Posterior cingulate gyrus (tissue), 11 donors: Measurements from ENCODE around the gene KCNB1.

Source experiments
- DNase-seq, 10 donors: peaks; one replicate each; pipeline versions ENCODE4 v3.0.0 to v3.0.0-alpha.2; 2020 to 2021; ENCODE audit warnings: mixed read lengths in 3 of 10
- intact Hi-C: fragments of 100-400 bp; cut with DNase I; formaldehyde crosslinking; loops from one replicate; pipeline ENCODE4 v1.15.1; 2023

KCNB1 gene

GRCh38 chr20:49476016-49476355 lies 6.5 kb downstream of the KCNB1 start:
- intact Hi-C loops = no loop called here
- DNase-seq = no peak

DNA sequence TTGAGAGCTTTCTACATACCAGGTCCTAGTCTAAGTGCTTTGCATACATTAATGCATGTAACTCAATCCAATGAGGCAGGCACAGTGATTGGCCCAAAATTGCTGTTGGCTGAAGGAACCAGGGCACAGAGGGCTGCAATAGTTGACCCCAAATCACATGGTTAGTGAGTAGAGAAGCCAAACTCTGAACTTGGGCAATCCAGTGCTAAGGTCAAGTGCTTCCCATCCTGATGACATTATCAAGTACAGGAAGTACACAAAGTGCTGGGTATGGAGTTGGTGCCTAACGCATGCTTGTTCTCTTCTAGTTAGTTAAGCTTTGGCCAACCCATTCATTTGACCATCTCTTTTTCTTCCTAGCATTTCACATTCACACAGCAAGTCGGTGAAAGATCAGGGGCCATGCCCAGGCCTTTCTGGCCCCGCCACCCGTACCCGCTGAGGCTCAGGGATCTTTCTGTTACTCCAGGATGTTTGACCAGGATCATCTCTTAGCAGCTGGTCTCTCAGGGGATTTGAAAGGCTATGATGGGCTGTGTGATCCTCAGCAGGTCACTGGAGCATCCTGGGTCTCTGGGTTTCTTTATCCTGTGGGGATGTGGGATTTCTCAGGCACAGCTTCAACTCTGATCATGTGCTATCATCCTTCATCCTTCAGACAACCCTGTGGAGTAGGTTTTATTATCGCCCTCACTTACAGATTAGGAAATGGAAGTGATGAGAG lies 7.0 kb downstream of the KCNB1 start:
- no peak for DNase-seq
- intact Hi-C loops = no loop called here

DNA sequence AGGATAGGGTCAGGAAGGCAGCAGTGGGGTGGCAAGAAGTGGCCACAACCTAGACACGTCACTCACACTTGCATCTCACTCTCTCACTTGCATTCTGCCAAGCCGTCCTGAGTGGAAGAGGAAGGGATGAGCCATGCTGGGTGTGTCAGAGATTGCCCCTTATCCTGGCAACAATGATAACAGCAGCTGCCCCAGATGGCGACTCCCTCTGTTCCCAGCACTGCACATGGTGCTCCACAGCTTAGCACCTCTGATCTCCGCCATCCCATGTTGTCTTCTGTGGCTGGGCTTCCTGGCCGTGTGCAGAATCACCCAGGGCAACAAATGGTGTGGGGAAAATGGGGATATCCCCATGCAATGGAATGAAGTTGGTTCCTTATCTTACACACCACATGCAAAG lies 11.1 kb downstream of the KCNB1 start:
- intact Hi-C loops = no loop called here
- no peak for DNase-seq

DNA sequence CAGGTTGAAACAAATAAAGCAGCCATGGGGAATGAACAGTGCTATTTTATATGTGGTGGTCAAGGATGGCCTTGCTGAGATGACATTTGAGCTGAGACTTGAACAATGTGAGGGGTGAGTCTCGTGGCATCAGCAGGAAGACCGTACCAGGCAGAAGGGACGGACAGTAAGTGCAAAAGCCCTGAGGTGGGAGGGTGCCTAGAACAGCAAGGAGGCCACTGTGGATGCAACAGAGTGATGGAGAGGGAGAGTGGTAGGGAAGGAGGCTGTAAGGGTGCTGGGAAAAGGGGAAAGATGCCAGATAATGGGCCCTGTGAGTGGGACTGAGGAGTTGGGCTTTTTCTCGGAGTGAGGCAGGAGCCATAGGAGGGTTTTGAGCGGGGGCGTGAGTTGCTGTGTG lies 11.5 kb downstream of the KCNB1 start:
- intact Hi-C loops = no loop called here
- no peak for DNase-seq

DNA sequence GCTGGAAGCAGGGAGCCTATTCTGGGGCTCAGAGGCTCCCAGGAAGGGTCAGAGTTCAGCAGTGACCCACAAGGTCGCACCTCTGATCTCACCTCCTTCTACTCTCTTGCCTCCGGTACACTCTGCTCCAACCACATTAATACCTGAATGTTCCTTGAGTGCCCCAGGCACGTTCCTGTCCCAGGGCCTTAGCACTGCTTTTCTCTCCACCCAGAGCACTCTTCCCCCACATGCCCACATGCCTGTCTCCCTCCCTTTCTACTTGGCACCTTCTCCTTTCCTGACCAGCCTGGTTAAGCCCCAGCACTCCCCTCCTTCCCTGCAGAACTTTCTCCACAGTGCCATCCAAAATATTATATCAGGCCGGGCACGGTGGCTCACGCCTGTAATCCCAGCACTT lies 13.4 kb downstream of the KCNB1 start:
- DNase-seq = peak in 2 of 10 donors; percentile 24 to 53
- intact Hi-C loops = no loop called here

GRCh38 chr20:49468412-49468811 lies 14.1 kb downstream of the KCNB1 start:
- intact Hi-C loops = no loop called here
- DNase-seq = peak in 1 of 10 donors; percentile 47

GRCh38 chr20:49466114-49466912 lies 16.2 kb downstream of the KCNB1 start:
- DNase-seq = no peak
- intact Hi-C loops = no loop called here

GRCh38 chr20:49464556-49464955 lies 17.9 kb downstream of the KCNB1 start:
- intact Hi-C loops = no loop called here
- DNase-seq = peak in 2 of 10 donors; percentile 41

- DNase-seq = peak in 1 of 10 donors; percentile 36
- intact Hi-C loops = no loop called here
These were observed 19.8 kb downstream of the KCNB1 start for GRCh38 chr20:49462626-49463025.

DNA sequence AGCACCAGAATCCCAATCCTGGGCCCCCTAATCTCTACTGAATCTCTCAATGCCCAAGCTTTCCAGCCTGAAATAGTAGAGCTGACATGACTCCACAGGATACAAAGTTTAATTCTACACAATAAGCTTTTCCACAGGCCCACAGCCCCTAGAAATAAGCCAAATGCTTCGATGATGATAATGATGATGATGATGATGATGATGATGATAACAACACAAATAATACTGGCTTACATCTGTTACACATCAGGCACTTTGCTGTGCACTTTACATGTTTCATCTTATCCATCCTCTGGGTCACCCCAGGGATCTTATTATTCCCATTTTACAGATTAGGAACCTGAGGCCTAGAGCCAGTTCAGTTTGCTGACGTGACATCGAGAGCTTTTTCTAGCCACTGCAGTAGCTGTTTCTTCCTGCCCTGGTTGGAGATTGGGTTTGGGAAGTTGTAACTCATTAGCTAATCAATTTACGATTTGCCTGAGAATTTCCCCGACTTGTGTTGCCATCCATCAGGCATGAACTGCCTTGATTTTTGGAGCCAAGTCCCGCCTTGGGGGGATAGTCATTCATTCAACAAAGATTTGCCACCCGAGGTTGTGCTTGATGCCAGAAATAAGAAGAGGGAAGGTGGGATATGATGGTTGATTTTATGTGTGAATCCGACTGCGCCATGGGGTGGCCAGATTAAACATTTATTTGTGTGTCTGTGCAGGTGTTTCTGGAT lies 20.4 kb downstream of the KCNB1 start:
- intact Hi-C loops = no loop called here
- DNase-seq = peak in 2 of 10 donors; percentile 7 to 17

DNA sequence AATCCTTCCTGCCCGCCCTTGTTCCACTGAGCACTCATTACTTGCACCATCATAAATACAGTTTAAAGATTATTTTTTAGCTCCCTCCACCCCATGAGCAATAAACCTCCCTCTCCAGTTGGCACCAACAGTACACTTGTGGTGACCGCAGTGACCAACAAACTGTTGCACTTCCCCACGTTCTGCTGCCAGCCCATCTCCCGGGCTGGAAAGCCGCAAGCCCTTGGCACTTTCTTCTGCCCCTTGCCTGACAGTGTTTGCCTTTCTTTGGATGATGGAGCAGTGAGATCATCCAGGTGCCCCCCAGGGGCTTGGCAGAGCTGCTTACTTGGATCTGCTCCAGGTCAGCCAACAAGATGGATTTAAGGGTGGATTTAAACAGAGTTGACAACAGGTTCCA lies 21.6 kb downstream of the KCNB1 start:
- intact Hi-C loops = no loop called here
- peak in 2 of 10 donors; percentile 20 to 55 for DNase-seq

DNA sequence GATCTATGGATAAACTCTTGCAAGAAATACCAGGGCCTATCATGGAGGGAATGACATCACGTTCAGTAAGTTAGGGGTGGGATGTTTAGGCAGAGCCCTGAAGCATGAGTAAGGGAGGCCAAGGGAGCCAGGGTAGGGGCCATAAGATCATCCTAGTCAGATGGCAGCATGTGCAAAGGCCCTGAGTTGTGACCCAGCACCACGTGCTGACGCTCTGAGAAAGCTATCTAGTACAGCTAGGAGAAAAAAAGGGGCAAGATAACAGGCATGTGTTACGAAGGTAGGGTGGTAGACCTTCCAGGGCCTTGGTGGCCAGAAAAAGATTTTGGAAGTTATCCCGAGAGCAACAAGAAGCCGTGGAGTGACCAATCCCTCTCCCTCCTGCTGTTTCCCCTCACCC lies 22.3 kb downstream of the KCNB1 start:
- peak in 2 of 10 donors; percentile 24 to 27 for DNase-seq
- intact Hi-C loops = no loop called here

- intact Hi-C loops = no loop called here
- DNase-seq = peak in 1 of 10 donors; percentile 7
These were observed 22.8 kb downstream of the KCNB1 start for GRCh38 chr20:49459684-49460083.

GRCh38 chr20:49457444-49457843 lies 25.0 kb downstream of the KCNB1 start:
- DNase-seq = no peak
- intact Hi-C loops = no loop called here

- DNase-seq = peak in 1 of 10 donors; percentile 44
- intact Hi-C loops = no loop called here
These were observed 25.8 kb downstream of the KCNB1 start for GRCh38 chr20:49456646-49457045.

- intact Hi-C loops = no loop called here
- no peak for DNase-seq
These were observed 26.8 kb downstream of the KCNB1 start for GRCh38 chr20:49455691-49456090.

- DNase-seq = peak in 7 of 10 donors; percentile 29 to 85 (median 40)
- intact Hi-C loops = no loop called here
These were observed 30.4 kb downstream of the KCNB1 start for GRCh38 chr20:49452011-49452482.

DNA sequence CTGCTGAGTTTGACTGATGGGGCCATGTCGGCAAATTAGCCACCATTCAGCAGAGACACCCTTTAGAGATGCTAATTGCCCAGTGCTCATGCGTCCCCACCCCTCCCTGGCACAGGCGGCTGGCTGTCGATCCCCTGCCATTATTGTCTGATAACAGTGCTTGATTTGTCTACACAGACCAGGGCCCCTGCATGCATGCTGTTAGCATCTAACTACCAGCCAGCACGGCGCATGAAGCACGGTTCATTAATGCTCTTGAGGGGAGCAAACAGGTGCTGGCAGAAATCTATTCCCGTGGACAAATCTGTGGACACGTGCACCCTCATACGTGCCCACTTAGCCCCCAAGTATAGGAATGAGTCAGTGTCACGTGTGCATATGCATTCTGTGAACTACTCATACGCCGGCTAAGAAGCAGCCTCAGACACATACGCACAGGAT lies 32.2 kb downstream of the KCNB1 start:
- DNase-seq = peak in 5 of 10 donors; percentile 24 to 89 (median 29)
- intact Hi-C loops = no loop called here

GRCh38 chr20:49448917-49449316 lies 33.6 kb downstream of the KCNB1 start:
- intact Hi-C loops = no loop called here
- DNase-seq = peak in 1 of 10 donors; percentile 52

DNA sequence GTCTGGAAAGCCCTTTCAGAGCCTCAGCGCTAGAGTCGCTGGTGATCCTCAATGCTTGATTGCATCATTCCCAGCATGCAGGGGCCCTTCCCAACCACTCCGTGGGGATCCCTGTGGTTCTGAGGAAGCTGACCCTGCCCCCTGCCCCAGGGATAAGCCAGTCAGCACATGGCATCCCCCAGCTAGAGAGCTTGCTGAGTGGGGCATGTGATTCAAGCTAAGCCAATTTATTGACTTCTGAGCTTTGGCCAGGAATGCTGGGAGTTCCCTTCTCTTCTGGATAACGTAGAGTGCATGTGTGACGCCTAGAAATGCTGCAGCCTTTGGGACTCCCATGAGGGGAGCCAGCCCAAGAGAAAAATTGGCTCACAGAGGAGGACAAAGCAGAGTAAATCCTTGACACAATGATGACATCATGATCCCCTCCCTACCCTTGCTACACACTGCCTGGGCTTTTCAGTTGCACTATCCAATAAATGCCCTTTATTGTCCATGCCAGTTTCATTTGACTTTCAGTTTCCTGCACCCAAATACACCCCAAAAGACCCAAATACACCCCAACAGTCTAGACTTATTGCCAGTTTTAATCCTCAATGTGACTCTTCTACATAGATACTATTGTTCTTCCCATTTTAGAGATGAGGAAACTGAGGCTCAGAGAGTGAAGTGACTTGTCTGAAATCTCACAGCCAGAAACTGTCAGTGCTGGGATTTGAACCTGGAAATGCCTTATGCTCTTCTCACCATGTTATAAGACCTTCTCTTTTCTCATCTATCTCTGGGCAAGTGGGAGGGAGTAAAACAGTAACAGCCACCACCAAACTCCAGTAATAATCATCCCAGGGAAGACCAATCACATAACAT lies 34.3 kb downstream of the KCNB1 start:
- no peak for DNase-seq
- intact Hi-C loops = no loop called here
